Psoas muscle (tissue), 8 donors: ENCODE data around the gene DMD. TPM values are rescaled to one million over a fixed set of nuclear protein-coding genes. Genes with fewer than 3 reads are reported as not detected.

Experiments
- ATAC-seq, 4 donors: fragments of 200-7000 bp; cut with Tn5 transposase; one replicate each; pipeline ENCODE4 v1.9.1; 2020; ENCODE audit warnings: moderate library complexity in 3 of 4, mild to moderate bottlenecking in 2 of 4
- DNase-seq, 2 donors: peaks; one replicate each; pipeline ENCODE4 v3.0.0-alpha.2; 2020
- H3K27ac ChIP-seq: fragments of 200-600 bp; one replicate; pipeline ENCODE4 v1.8.0; 2022
- H3K27me3 ChIP-seq, 3 donors: fragments of 200-600 bp in 1 of 3; one replicate each; pipeline versions ENCODE4 v1.6.1 to v1.8.0; 2013 to 2022; ENCODE audit warnings: low read length in 2 of 3, mild to moderate bottlenecking in 2 of 3, moderate library complexity in 1 of 3; ENCODE audit not compliant: insufficient read depth in 3 of 3
- H3K36me3 ChIP-seq, 2 donors: fragments of 200-600 bp in 1 of 2; one replicate each; pipeline versions ENCODE4 v1.6.1 to v1.8.0; 2013 to 2022; ENCODE audit warnings: low read depth in 1 of 2, mild to moderate bottlenecking in 1 of 2, moderate library complexity in 1 of 2; ENCODE audit not compliant: insufficient read depth in 1 of 2
- H3K4me1 ChIP-seq: fragments of 200-600 bp; one replicate; pipeline ENCODE4 v1.8.0; 2022
- H3K4me3 ChIP-seq: fragments of 200-600 bp; one replicate; pipeline ENCODE4 v1.8.0; 2022; ENCODE audit warnings: mild to moderate bottlenecking
- H3K9me3 ChIP-seq: fragments of 200-600 bp; one replicate; pipeline ENCODE4 v1.8.0; 2022
- WGBS, 3 donors: extraction: QIAGEN DNeasy Blood & Tissue Kit; methylation state at CpG; one replicate each; pipeline versions ENCODE4 v1.1.6 to v1.1.7; 2013; 5-methylcytosine and 5-hydroxymethylcytosine counted together
- intact Hi-C, 2 donors: fragments of 100-400 bp; cut with DNase I; formaldehyde crosslinking; loops; one replicate each; pipeline versions ENCODE4 v1.11.0 to v1.14.2; 2022
- polyA plus RNA-seq, 3 donors: library from polyadenylated mRNA; stranded (reverse); fragments of 200-250 nt; gene quantifications; one replicate each; pipeline ENCODE4 v1.2.3, GENCODE V29; 2013
- total RNA-seq, 4 donors: library from RNA; stranded (reverse); fragmentation: NEBNext Ultra II Directional in 2 of 4; extraction: Animal tissue kit (Norgen Biotek cat#: 25700) in 2 of 4; gene quantifications; one replicate each; pipeline versions ENCODE4 v1.2.1 to v1.2.4, GENCODE V29; 2021 to 2023
- TF ChIP-seq, protein P1 (sequence below): fragments of 200-600 bp; IDR thresholded peaks from one replicate; pipeline ENCODE4 v1.8.0; 2022; ENCODE audit warnings: antibody characterized with exemption
- donor health status: healthy with polysubstance abuse.
- donor health status: DM: no; HTN: no; CAD: no; lungs with moderate emphysema.
- donor health status: Bipolar disorder and iron deficiency.
- donor health status: healthy.
- donor health status: DM: yes; HTN: yes; CAD: no.
- donor health status: DM: no; HTN: no; CAD: no.
- donor health status: DM: no; HTN: no; CAD: no.
- donor health status: DM: yes; HTN: yes; CAD: no.

DMD gene
- total and polyA plus RNA-seq, 7 donors, result 6.8 to 170 (median 86.5) TPM

- Histone ChIP-seq H3K4me3 (no peak overlapping the region), H3K27ac (no peak overlapping the region), H3K4me1 (no peaks in the 10 kb centered on the region), H3K27me3 (no peaks in the 10 kb centered on the region), H3K36me3 (no peaks in the 10 kb centered on the region), H3K9me3 (peaks cover 9% of the 10 kb centered on the region)
- 75 to 80% (median 80%) methylated on average over 2 of the region's 2 CpGs for WGBS, 3 donors
- DNase-seq (no peak), ATAC-seq (no peak)
- intact Hi-C loops, result no loop called here
- TF ChIP-seq, protein P1, sequence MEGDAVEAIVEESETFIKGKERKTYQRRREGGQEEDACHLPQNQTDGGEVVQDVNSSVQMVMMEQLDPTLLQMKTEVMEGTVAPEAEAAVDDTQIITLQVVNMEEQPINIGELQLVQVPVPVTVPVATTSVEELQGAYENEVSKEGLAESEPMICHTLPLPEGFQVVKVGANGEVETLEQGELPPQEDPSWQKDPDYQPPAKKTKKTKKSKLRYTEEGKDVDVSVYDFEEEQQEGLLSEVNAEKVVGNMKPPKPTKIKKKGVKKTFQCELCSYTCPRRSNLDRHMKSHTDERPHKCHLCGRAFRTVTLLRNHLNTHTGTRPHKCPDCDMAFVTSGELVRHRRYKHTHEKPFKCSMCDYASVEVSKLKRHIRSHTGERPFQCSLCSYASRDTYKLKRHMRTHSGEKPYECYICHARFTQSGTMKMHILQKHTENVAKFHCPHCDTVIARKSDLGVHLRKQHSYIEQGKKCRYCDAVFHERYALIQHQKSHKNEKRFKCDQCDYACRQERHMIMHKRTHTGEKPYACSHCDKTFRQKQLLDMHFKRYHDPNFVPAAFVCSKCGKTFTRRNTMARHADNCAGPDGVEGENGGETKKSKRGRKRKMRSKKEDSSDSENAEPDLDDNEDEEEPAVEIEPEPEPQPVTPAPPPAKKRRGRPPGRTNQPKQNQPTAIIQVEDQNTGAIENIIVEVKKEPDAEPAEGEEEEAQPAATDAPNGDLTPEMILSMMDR, result no peak
Observed at GRCh38 chrX:31540313-31540712, 1671.0 kb downstream of the DMD start.

GRCh38 chrX:31527455-31528126, 1683.8 kb downstream of the DMD start:
- Histone ChIP-seq H3K4me3 (no peak overlapping the region), H3K27ac (no peak overlapping the region), H3K36me3 (no peaks in the 10 kb centered on the region), H3K4me1 (no peaks in the 10 kb centered on the region), H3K27me3 (no peaks in the 10 kb centered on the region), H3K9me3 (no peaks in the 10 kb centered on the region)
- TF ChIP-seq, protein P1, result no peak
- ATAC-seq (peak in 2 of 4 donors; percentile 19 to 69), DNase-seq (no peak)
- intact Hi-C loops, result no loop called here
- 37 to 55% (median 43%) methylated on average over 7 of the region's 7 CpGs for WGBS, 3 donors

DNA sequence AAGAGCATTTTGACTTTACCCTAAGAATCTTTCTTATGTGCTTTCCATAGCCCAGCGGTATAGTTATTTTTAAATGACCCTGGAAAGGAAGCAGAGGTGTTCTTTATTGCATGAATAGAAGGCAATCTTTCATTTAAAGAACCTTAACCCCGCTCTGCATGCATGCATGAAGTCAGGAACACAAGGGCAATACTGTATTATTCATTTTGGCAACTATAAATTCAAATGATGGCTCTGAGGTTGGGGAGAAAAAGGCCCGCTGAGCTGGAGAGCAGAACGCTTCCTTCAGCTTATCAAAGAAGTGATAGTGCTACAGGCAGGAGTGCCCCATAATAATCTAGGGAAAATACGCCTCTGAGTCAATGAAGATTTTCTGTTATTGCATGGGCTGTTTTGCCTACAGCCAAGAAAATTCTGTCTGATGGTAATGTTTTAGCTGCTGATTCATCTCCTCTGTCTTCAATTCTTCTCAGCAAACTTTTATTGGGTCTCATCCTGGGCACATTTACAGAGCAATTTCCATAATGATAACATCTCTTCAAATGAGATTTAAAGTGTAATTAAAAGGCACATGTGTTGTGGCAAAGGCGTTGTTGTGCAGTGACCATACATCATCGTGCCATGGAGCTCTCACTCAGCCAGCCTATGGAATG, 1687.3 kb downstream of the DMD start:
- WGBS, 3 donors, result 71 to 85% (median 82%) methylated on average over 7 of the region's 7 CpGs
- intact Hi-C loops, result no loop called here
- H3K4me1 ChIP-seq, result no peaks in the 10 kb centered on the region
- ATAC-seq, result no peak
- TF ChIP-seq, protein P1, result no peak
- H3K27me3 ChIP-seq, result no peaks in the 10 kb centered on the region
- H3K27ac ChIP-seq, result no peak overlapping the region
- H3K4me3 ChIP-seq, result no peak overlapping the region
- no peak for DNase-seq
- no peaks in the 10 kb centered on the region for H3K36me3 ChIP-seq
- H3K9me3 ChIP-seq, result no peaks in the 10 kb centered on the region

- WGBS, 3 donors, result 76 to 88% (median 88%) methylated on average over 7 of the region's 7 CpGs
- no peak for DNase-seq
- no peak for ATAC-seq
- Histone ChIP-seq H3K4me3 (no peak overlapping the region), H3K27me3 (no peaks in the 10 kb centered on the region), H3K36me3 (no peaks in the 10 kb centered on the region), H3K4me1 (no peaks in the 10 kb centered on the region), H3K27ac (no peak overlapping the region), H3K9me3 (no peaks in the 10 kb centered on the region)
- intact Hi-C loops, result no loop called here
- TF ChIP-seq, protein P1, result no peak
Observed at GRCh38 chrX:31522760-31523159, 1688.6 kb downstream of the DMD start.
